Right atrium auricular region (tissue), 2 donors: Measurements from ENCODE around the gene ROBO3. TPM values are rescaled to one million over a fixed set of nuclear protein-coding genes. Genes with fewer than 3 reads are reported as not detected.

Experiments
- DNase-seq: peaks from one replicate; pipeline ENCODE4 v3.0.0-alpha.2; 2019; ENCODE audit warnings: low spot score
- H3K27ac ChIP-seq, 2 donors: fragments of 200-600 bp; sonication (generic); 1 replicate in 1 of 2; 2 replicates in 1 of 2; pipeline ENCODE4 v1.5.1; 2016 to 2019
- H3K27me3 ChIP-seq, 2 donors: fragments of 200-600 bp; sonication (generic); one replicate each; pipeline versions ENCODE4 v1.5.1 to v1.6.0; 2017 to 2019
- H3K36me3 ChIP-seq: fragments of 200-600 bp; sonication (generic); one replicate; pipeline ENCODE4 v1.5.1; 2016
- H3K4me1 ChIP-seq, 2 donors: fragments of 200-600 bp; sonication (generic); one replicate each; pipeline versions ENCODE4 v1.5.1 to v1.6.0; 2017 to 2019
- H3K4me3 ChIP-seq, 2 donors: fragments of 200-600 bp; sonication (generic); 1 replicate in 1 of 2; 2 replicates in 1 of 2; pipeline ENCODE4 v1.5.1; 2017 to 2019; ENCODE audit warnings: mild to moderate bottlenecking in 1 of 2, moderate library complexity in 1 of 2
- H3K9me3 ChIP-seq, 2 donors: fragments of 200-600 bp; sonication (generic); one replicate each; pipeline ENCODE4 v1.5.1; 2019
- CTCF ChIP-seq, 2 donors: fragments of 200-600 bp; sonication (generic); IDR thresholded peaks; one replicate each; pipeline ENCODE4 v1.5.1; 2019; ENCODE audit warnings: antibody characterized with exemption in 2 of 2
- total RNA-seq, 2 donors: library from RNA; depleted of rRNA; stranded (reverse); fragments of >200 nt; gene quantifications; one replicate each; pipeline ENCODE4 v1.1.0, GENCODE V29; 2016

Gene ROBO3
- total RNA-seq, 2 donors from 2014 or later = 6.4 to 10.1 TPM

- TF ChIP-seq CTCF (IDR thresholded peaks at IDR 0.05) = no peak
- Histone ChIP-seq H3K9me3 (no peaks in the 10 kb centered on the region), H3K4me1 (peaks cover 0 to 47% of the 10 kb centered on the region in 2 donors), H3K27ac (no peak overlapping the region), H3K27me3 (no peaks in the 10 kb centered on the region), H3K36me3 (no peaks in the 10 kb centered on the region), H3K4me3 (no peak overlapping the region)
- no peak for DNase-seq
These were observed 21.9 kb downstream of the ROBO3 start for GRCh38 chr11:124886978-124887666.

- Histone ChIP-seq H3K36me3 (no peaks in the 10 kb centered on the region), H3K27me3 (no peaks in the 10 kb centered on the region), H3K27ac (no peak overlapping the region), H3K9me3 (no peaks in the 10 kb centered on the region), H3K4me1 (peaks cover 0 to 47% of the 10 kb centered on the region in 2 donors), H3K4me3 (no peak overlapping the region)
- TF ChIP-seq CTCF (IDR thresholded peaks at IDR 0.05) = no peak
- no peak for DNase-seq
These were observed 22.4 kb downstream of the ROBO3 start for GRCh38 chr11:124887667-124888013.

GRCh38 chr11:124889191-124890091 lies 24.2 kb downstream of the ROBO3 start:
- Histone ChIP-seq H3K4me1 (peaks cover 0 to 54% of the 10 kb centered on the region in 2 donors), H3K36me3 (peaks cover 5% of the 10 kb centered on the region), H3K4me3 (no peak overlapping the region), H3K27ac (no peak overlapping the region), H3K9me3 (no peaks in the 10 kb centered on the region), H3K27me3 (no peaks in the 10 kb centered on the region)
- TF ChIP-seq CTCF (IDR thresholded peaks at IDR 0.05) = no peak
- DNase-seq = peak; percentile 56

- H3K36me3 ChIP-seq = peaks cover 5% of the 10 kb centered on the region
- no peaks in the 10 kb centered on the region for H3K27me3 ChIP-seq
- H3K4me3 ChIP-seq = no peak overlapping the region
- no peak for DNase-seq
- H3K4me1 ChIP-seq = peaks cover 0 to 59% of the 10 kb centered on the region in 2 donors
- no peaks in the 10 kb centered on the region for H3K9me3 ChIP-seq
- TF ChIP-seq CTCF (IDR thresholded peaks at IDR 0.05) = no peak
- H3K27ac ChIP-seq = no peak overlapping the region
These were observed 24.9 kb downstream of the ROBO3 start for GRCh38 chr11:124890151-124890550.

GRCh38 chr11:124890683-124891372 lies 25.6 kb downstream of the ROBO3 start:
- DNase-seq = peak; percentile 56
- no peak overlapping the region for H3K4me3 ChIP-seq
- H3K9me3 ChIP-seq = no peaks in the 10 kb centered on the region
- no peak for TF ChIP-seq CTCF (IDR thresholded peaks at IDR 0.05)
- H3K27me3 ChIP-seq = no peaks in the 10 kb centered on the region
- peaks cover 0 to 59% of the 10 kb centered on the region in 2 donors for H3K4me1 ChIP-seq
- H3K27ac ChIP-seq = peak overlapping the region; percentile 6 to 55
- peaks cover 5% of the 10 kb centered on the region for H3K36me3 ChIP-seq
